ENCODE data around the gene SEPTIN3.

The SEPTIN3 gene

DNA sequence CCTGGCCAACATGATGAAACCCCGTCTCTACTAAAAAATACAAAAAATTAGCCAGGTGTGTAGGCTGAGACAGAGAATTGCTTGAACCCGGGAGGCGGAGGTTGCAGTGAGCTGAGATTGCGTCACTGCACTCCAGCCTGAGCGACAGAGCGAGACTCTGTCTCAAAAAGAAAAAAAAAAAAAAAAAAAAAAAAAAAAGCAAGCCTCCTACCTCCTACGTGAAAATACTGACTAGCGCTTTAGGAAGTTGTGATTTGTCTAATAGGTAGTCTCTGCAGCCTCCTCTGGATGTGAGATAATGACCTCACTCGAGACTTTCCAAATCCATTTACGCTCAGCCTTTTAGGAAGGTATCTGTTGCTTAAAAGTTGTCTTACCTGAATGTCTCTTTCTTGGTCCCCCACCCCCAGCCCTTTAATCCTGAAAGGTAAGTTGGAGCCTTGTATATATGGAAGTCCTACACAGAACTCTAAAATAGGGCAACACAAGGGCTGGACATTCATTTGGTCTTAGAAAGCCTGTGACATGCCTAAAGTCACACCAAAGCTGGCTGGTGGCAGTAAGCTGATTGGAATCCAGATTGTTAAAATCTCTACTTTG, 5.5 kb downstream of the SEPTIN3 start:
- TF ChIP-seq SIN3A (IDR thresholded peaks at IDR 0.05; ENCODE audit: borderline replicate concordance, insufficient read depth, low read length), result no peak
- TF ChIP-seq POLR2AphosphoS5 (IDR thresholded peaks at IDR 0.05; ENCODE audit: low read depth, low read length), result no peak
- no peak for TF ChIP-seq FOXP2 (optimal IDR thresholded peaks at IDR 0.05; ENCODE audit: borderline replicate concordance, extremely low read depth, extremely low read length, insufficient read depth)
- TF ChIP-seq TAF1 (IDR thresholded peaks at IDR 0.05; ENCODE audit: borderline replicate concordance, insufficient read depth, low read length), result no peak
- TF ChIP-seq, protein P1, sequence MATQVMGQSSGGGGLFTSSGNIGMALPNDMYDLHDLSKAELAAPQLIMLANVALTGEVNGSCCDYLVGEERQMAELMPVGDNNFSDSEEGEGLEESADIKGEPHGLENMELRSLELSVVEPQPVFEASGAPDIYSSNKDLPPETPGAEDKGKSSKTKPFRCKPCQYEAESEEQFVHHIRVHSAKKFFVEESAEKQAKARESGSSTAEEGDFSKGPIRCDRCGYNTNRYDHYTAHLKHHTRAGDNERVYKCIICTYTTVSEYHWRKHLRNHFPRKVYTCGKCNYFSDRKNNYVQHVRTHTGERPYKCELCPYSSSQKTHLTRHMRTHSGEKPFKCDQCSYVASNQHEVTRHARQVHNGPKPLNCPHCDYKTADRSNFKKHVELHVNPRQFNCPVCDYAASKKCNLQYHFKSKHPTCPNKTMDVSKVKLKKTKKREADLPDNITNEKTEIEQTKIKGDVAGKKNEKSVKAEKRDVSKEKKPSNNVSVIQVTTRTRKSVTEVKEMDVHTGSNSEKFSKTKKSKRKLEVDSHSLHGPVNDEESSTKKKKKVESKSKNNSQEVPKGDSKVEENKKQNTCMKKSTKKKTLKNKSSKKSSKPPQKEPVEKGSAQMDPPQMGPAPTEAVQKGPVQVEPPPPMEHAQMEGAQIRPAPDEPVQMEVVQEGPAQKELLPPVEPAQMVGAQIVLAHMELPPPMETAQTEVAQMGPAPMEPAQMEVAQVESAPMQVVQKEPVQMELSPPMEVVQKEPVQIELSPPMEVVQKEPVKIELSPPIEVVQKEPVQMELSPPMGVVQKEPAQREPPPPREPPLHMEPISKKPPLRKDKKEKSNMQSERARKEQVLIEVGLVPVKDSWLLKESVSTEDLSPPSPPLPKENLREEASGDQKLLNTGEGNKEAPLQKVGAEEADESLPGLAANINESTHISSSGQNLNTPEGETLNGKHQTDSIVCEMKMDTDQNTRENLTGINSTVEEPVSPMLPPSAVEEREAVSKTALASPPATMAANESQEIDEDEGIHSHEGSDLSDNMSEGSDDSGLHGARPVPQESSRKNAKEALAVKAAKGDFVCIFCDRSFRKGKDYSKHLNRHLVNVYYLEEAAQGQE (IDR thresholded peaks at IDR 0.05; ENCODE audit: insufficient read depth in 1 of 2, low read depth in 2 of 2, low read length in 2 of 2), result no peak

DNA sequence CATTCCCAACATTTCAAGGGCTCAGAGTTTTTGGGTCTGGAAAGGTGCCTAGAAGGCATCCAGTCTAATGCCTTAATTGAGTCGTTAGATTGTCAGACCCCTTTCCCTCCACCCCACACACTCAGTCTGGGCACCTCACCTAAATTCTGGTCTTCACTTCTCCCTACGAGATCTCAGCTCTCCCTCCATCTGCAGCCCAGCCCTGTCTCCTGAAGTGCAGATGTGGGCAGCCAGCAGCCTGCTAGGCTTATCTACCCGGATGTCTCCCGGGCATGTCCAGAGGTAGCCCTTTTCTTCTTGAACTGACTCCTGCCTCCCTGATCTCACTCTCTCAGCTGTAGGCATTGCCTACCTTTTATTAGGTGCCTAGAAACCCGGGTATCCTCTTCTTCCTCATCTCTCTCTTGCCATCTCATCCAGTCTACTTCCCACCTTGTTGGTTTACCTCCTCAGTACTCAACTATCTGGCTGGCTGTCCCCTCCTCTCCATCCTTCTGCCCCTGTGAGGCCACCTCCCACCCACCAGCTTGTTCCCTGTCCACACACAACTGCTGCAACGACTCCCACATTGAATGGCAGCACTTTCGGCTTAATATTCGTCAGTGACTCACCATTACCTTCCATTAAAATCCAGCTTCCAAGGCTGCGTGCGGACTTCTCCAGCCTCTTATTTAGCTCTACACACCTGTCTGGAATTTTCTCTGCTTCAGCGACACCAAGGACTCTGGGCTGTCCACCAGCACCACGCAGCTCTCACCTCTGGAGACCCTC, 6.2 kb downstream of the SEPTIN3 start:
- TF ChIP-seq TAF1 (IDR thresholded peaks at IDR 0.05; ENCODE audit: borderline replicate concordance, insufficient read depth, low read length) (no peak), POLR2AphosphoS5 (IDR thresholded peaks at IDR 0.05; ENCODE audit: low read depth, low read length) (no peak), SIN3A (IDR thresholded peaks at IDR 0.05; ENCODE audit: borderline replicate concordance, insufficient read depth, low read length) (no peak), FOXP2 (optimal IDR thresholded peaks at IDR 0.05; ENCODE audit: borderline replicate concordance, extremely low read depth, extremely low read length, insufficient read depth) (no peak)
- TF ChIP-seq, protein P1 (IDR thresholded peaks at IDR 0.05; ENCODE audit: insufficient read depth in 1 of 2, low read depth in 2 of 2, low read length in 2 of 2), result no peak

DNA sequence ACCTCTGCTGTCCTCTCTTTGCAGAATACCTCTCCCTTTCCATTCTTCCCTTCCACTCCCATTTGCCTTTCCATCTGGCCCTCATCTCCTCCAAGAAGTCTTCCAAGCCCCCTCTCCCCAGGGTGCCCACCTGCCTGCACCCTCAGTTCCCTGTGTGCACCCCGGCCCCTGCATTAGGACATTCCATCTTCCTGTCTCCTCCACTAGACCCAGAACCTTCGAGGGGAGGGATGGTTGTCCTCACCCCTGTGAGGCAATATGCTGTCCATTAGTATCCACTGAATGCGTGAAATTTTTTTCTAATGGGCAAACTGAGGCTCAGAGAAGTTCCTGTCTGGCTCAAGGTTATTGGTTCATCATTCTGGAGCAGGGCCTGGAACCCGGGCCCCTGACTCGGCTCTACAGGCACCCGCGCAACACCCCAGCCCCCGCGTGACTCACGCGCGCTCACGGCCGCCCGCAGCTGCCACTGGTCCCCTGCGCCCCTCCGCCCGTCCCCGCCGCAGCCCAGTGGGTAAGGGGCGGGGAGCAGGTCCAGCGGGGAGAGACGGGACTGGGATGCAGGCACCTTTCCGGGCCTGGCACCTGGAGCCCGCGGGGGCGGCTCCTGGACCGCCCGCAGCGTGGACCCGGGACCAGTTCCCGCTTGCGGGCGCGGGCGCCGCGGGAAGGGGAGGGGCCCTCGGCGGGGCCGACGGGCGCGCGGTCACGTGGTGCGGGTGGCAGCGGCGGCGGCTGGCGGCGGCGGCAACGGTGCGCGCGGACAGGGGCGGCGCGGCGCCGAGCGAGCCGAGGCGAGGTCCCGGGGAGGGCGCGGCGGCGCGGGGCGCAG, 7.0 kb downstream of the SEPTIN3 start:
- TF ChIP-seq FOXP2 (optimal IDR thresholded peaks at IDR 0.05; ENCODE audit: borderline replicate concordance, extremely low read depth, extremely low read length, insufficient read depth) (no peak), POLR2AphosphoS5 (IDR thresholded peaks at IDR 0.05; ENCODE audit: low read depth, low read length) (no peak), TAF1 (IDR thresholded peaks at IDR 0.05; ENCODE audit: borderline replicate concordance, insufficient read depth, low read length) (no peak), SIN3A (IDR thresholded peaks at IDR 0.05; ENCODE audit: borderline replicate concordance, insufficient read depth, low read length) (no peak)
- TF ChIP-seq, protein P1 (IDR thresholded peaks at IDR 0.05; ENCODE audit: insufficient read depth in 1 of 2, low read depth in 2 of 2, low read length in 2 of 2), result no peak

DNA sequence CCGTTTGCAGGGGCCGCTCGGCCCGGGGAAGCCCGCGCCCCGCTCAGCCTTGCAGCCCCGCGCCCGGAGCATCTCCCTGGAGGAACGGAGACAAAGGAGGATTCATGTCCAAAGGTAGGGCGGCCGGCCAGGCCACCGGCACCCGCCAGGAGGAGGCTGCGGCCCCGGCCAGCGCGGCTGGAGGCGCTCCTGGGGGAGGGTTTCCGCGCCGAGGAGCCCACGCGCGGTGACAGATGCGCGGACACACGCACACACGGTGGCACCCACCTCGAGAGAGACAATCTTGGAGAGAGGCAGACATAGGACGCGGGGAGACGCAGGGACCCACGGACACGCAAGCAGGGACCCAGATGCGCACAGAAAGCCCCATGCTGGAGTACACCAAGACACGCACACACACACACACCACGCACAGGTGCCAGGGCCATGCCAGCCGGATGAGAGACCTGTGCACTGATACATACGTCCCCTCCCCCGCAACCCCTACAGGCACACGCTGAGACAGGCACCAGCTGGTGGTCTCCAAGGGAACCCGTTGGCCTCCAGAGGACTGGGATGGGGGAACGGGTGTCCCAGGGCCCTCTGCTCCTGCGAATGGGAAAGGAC, 7.8 kb downstream of the SEPTIN3 start:
- TF ChIP-seq, protein P1 (IDR thresholded peaks at IDR 0.05; ENCODE audit: insufficient read depth in 1 of 2, low read depth in 2 of 2, low read length in 2 of 2), result no peak
- no peak for TF ChIP-seq TAF1 (IDR thresholded peaks at IDR 0.05; ENCODE audit: borderline replicate concordance, insufficient read depth, low read length)
- no peak for TF ChIP-seq FOXP2 (optimal IDR thresholded peaks at IDR 0.05; ENCODE audit: borderline replicate concordance, extremely low read depth, extremely low read length, insufficient read depth)
- no peak for TF ChIP-seq POLR2AphosphoS5 (IDR thresholded peaks at IDR 0.05; ENCODE audit: low read depth, low read length)
- no peak for TF ChIP-seq SIN3A (IDR thresholded peaks at IDR 0.05; ENCODE audit: borderline replicate concordance, insufficient read depth, low read length)
